Neural progenitor cell (in vitro differentiated cells): ENCODE data around the gene NAPEPLD. TPM values are rescaled to one million over a fixed set of nuclear protein-coding genes. Genes with fewer than 3 reads are reported as not detected.

Experiments
- DNase-seq: peaks from one replicate; pipeline ENCODE4 v3.0.0-alpha.2; 2016; ENCODE audit warnings: low spot score
- H2AFZ ChIP-seq: fragments of 200-600 bp; sonication (generic); replicated peaks from 2 replicates; pipeline ENCODE4 v1.6.1; 2016; ENCODE audit warnings: antibody characterized with exemption
- H3F3A ChIP-seq: fragments of 200-600 bp; sonication (generic); 2 replicates; pipeline ENCODE4 v1.6.1; 2016; ENCODE audit warnings: antibody characterized with exemption, low read depth
- H3K27ac ChIP-seq: fragments of 200-600 bp; sonication (generic); 2 replicates; pipeline ENCODE4 v1.5.1; 2016; ENCODE audit warnings: mild to moderate bottlenecking
- H3K27me3 ChIP-seq: fragments of 200-600 bp; sonication (generic); 2 replicates; pipeline ENCODE4 v1.6.1; 2016; ENCODE audit warnings: mild to moderate bottlenecking, moderate library complexity
- H3K36me3 ChIP-seq: fragments of 200-600 bp; sonication (generic); 2 replicates; pipeline ENCODE4 v1.5.1; 2016
- H3K4me1 ChIP-seq: fragments of 200-600 bp; sonication (generic); 2 replicates; pipeline ENCODE4 v1.6.1; 2016; ENCODE audit warnings: mixed run types
- H3K4me2 ChIP-seq: fragments of 200-600 bp; sonication (generic); 2 replicates; pipeline ENCODE4 v1.6.1; 2016
- H3K4me3 ChIP-seq: fragments of 200-600 bp; sonication (generic); 2 replicates; pipeline ENCODE4 v1.5.1; 2016
- H3K79me2 ChIP-seq: fragments of 200-600 bp; sonication (generic); 2 replicates; pipeline ENCODE4 v1.6.1; 2016; ENCODE audit warnings: low read depth
- H3K9ac ChIP-seq: fragments of 200-600 bp; sonication (generic); 2 replicates; pipeline ENCODE4 v1.6.1; 2016
- H3K9me3 ChIP-seq: fragments of 200-600 bp; sonication (generic); 2 replicates; pipeline ENCODE4 v1.5.1; 2016; ENCODE audit warnings: low read depth
- H4K20me1 ChIP-seq: fragments of 200-600 bp; sonication (generic); 2 replicates; pipeline ENCODE4 v1.6.1; 2016; ENCODE audit warnings: low read depth
- H3K27ac Mint-ChIP-seq: 3 replicates; pipeline ENCODE4 v1.8.0; 2021; ENCODE audit warnings: mixed read lengths
- H3K27me3 Mint-ChIP-seq: 2 replicates; pipeline ENCODE4 v1.8.0; 2022; ENCODE audit warnings: low read depth, mild to moderate bottlenecking, inconsistent platforms, moderate library complexity, mixed read lengths; ENCODE audit not compliant: insufficient read depth
- H3K36me3 Mint-ChIP-seq: 3 replicates; pipeline ENCODE4 v1.8.0; 2021; ENCODE audit warnings: mixed read lengths
- H3K4me1 Mint-ChIP-seq: 3 replicates; pipeline ENCODE4 v1.8.0; 2021; ENCODE audit warnings: mixed read lengths
- H3K4me3 Mint-ChIP-seq: 3 replicates; pipeline ENCODE4 v1.8.0; 2021; ENCODE audit warnings: mild to moderate bottlenecking, moderate library complexity, mixed read lengths
- H3K9me3 Mint-ChIP-seq: 3 replicates; pipeline ENCODE4 v1.8.0; 2020; ENCODE audit warnings: mixed read lengths
- EZH2 ChIP-seq: fragments of 200-600 bp; sonication (generic); IDR thresholded peaks from 2 replicates; pipeline ENCODE4 v1.6.1; 2017; ENCODE audit warnings: antibody characterized with exemption, mild to moderate bottlenecking, moderate library complexity
- EZH2phosphoT487 ChIP-seq: fragments of 200-600 bp; sonication (generic); IDR thresholded peaks from 2 replicates; pipeline ENCODE4 v1.6.1; 2017; ENCODE audit warnings: antibody characterized with exemption
- total RNA-seq: library from RNA; depleted of rRNA; stranded (reverse); fragments of >200 nt; gene quantifications from 2 replicates; pipeline ENCODE4 v1.2.3, GENCODE V29; 2015; ENCODE audit warnings: low replicate concordance
- TF ChIP-seq, protein P1 (sequence below): fragments of 200-600 bp; sonication (generic); IDR thresholded peaks from 2 replicates; pipeline ENCODE4 v1.5.1; 2017; ENCODE audit warnings: antibody characterized with exemption, mild to moderate bottlenecking

NAPEPLD gene
- total RNA-seq, 1 donor from 2014 or later, result 13.3 TPM

DNA sequence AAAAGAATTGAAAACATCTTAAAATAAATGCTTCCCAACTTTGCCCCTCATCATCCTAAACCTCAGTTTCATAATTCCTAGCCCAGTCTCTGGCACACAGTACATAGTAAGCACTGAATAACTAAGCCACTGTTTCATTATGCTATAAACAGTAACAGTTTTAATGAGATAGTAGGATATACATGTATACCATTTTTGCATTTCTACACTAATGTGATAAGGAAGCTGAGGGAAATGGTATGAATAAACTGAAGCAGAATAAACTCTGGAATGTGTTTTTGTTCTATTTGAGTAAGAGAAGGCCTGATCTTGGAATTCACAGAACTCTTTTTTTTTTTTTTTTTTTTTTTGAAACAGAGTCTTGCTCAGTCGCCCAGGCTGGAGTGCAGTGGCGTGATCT, 8.8 kb downstream of the NAPEPLD start:
- H4K20me1 ChIP-seq, result no peaks in the 10 kb centered on the region
- no peak overlapping the region for H3K9ac ChIP-seq
- H3K27ac ChIP-seq, result no peak overlapping the region
- Mint-ChIP-seq H3K27ac (no peak overlapping the region), H3K27me3 (no peaks in the 10 kb centered on the region), H3K9me3 (peaks cover 15% of the 10 kb centered on the region), H3K36me3 (peaks cover 17% of the 10 kb centered on the region), H3K4me1 (peaks cover 4% of the 10 kb centered on the region), H3K4me3 (no peak overlapping the region)
- no peaks in the 10 kb centered on the region for H3F3A ChIP-seq
- no peak overlapping the region for H2AFZ ChIP-seq
- TF ChIP-seq, protein P1, sequence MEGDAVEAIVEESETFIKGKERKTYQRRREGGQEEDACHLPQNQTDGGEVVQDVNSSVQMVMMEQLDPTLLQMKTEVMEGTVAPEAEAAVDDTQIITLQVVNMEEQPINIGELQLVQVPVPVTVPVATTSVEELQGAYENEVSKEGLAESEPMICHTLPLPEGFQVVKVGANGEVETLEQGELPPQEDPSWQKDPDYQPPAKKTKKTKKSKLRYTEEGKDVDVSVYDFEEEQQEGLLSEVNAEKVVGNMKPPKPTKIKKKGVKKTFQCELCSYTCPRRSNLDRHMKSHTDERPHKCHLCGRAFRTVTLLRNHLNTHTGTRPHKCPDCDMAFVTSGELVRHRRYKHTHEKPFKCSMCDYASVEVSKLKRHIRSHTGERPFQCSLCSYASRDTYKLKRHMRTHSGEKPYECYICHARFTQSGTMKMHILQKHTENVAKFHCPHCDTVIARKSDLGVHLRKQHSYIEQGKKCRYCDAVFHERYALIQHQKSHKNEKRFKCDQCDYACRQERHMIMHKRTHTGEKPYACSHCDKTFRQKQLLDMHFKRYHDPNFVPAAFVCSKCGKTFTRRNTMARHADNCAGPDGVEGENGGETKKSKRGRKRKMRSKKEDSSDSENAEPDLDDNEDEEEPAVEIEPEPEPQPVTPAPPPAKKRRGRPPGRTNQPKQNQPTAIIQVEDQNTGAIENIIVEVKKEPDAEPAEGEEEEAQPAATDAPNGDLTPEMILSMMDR, result no peak
- TF ChIP-seq EZH2phosphoT487, result no peak
- H3K27me3 ChIP-seq, result no peaks in the 10 kb centered on the region
- no peaks in the 10 kb centered on the region for H3K36me3 ChIP-seq
- DNase-seq, result no peak
- no peaks in the 10 kb centered on the region for H3K9me3 ChIP-seq
- H3K79me2 ChIP-seq, result peaks cover 24% of the 10 kb centered on the region
- peaks cover 3% of the 10 kb centered on the region for H3K4me1 ChIP-seq
- no peak overlapping the region for H3K4me3 ChIP-seq
- H3K4me2 ChIP-seq, result no peak overlapping the region

DNA sequence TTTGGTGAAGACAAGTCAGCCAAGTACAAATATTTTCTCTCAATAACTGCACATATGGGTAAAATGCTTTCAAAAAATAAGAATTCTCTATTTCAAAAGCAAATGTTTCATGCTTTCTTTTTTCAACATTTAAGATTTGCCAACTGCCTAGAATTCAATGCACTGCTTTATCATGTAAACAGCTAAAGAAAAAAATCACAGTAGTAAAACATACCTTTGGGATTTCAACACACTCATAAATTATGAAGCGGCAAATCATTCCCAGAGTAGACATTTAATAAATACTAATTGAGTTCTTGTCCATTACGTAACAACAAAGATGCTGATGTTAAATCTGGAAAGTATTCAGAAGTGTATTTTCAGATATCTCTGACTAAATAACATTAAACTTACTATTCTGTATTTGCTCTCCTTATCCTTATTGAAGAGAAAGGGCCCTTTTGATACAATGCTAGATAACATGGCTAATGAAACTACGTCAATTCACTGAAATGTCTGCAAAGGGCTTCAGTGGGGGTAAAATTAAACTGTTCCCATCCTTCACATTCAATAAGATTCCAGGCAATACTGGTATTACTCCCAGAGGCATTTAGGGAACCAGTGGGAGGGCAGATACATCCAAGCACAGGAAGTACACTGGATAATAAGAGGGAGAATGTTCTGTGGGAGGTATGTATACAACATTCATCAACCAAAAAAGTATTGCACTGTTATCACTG, 13.9 kb downstream of the NAPEPLD start:
- Mint-ChIP-seq H3K36me3 (no peaks in the 10 kb centered on the region), H3K4me1 (peaks cover 9% of the 10 kb centered on the region), H3K9me3 (no peaks in the 10 kb centered on the region), H3K27ac (no peak overlapping the region), H3K4me3 (no peak overlapping the region), H3K27me3 (no peaks in the 10 kb centered on the region)
- Histone ChIP-seq H3K9me3 (no peaks in the 10 kb centered on the region), H3K4me1 (no peaks in the 10 kb centered on the region), H3K4me2 (no peak overlapping the region), H3K27me3 (no peaks in the 10 kb centered on the region), H3K36me3 (no peaks in the 10 kb centered on the region), H3F3A (no peaks in the 10 kb centered on the region), H3K79me2 (peaks cover 3% of the 10 kb centered on the region), H2AFZ (no peak overlapping the region), H3K9ac (no peak overlapping the region), H3K4me3 (no peak overlapping the region), H4K20me1 (peaks cover 3% of the 10 kb centered on the region), H3K27ac (no peak overlapping the region)
- no peak for DNase-seq
- TF ChIP-seq, protein P1, result no peak
- TF ChIP-seq EZH2 (no peak), EZH2phosphoT487 (no peak)

DNA sequence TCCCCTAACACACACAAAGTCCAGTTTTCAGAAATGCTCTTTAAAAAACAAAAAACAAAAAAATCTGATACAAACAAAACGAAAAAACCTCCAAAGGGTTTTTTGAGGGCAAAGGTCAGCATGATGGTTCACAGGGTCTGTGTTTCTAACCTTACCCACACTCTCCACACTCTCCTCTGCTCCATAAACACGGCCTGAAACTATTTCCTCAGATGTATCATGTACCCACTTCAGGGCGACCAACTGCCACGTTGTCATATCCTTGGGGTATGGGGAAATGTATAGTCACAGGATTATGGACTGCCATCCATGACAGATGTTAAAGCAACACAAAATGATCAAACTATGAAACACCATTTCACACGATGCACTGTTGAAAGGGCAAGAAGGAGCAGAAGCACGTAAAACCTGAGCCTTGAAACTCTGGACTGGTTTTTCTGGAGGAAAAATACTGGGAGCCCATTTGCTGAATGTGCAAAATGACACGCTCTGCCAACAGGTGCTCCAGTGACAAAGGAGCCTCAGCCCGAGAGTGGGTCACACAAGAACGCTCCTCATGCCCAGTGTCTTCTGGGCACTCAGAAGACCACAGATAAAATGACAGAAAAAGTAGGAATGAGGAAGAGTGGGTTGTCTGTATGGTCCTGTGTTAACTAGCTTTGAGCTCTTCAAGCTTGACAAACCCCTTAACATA, 15.8 kb downstream of the NAPEPLD start:
- H3K27ac Mint-ChIP-seq, result no peak overlapping the region

More for the DNA sequence above, 15.8 kb downstream of the NAPEPLD start:
- Histone ChIP-seq H3K4me3 (no peak overlapping the region), H3K9me3 (no peaks in the 10 kb centered on the region), H3K27me3 (no peaks in the 10 kb centered on the region), H3K4me1 (no peaks in the 10 kb centered on the region), H3K36me3 (no peaks in the 10 kb centered on the region), H2AFZ (no peak overlapping the region), H3K27ac (no peak overlapping the region), H3F3A (no peaks in the 10 kb centered on the region), H4K20me1 (peaks cover 3% of the 10 kb centered on the region), H3K4me2 (no peak overlapping the region), H3K9ac (no peak overlapping the region), H3K79me2 (peaks cover 3% of the 10 kb centered on the region)
- no peak overlapping the region for H3K4me3 Mint-ChIP-seq
- peaks cover 9% of the 10 kb centered on the region for H3K4me1 Mint-ChIP-seq
- TF ChIP-seq, protein P1, result no peak
- TF ChIP-seq EZH2phosphoT487, result no peak
- no peak for TF ChIP-seq EZH2
- H3K36me3 Mint-ChIP-seq, result peaks cover 5% of the 10 kb centered on the region
- H3K9me3 Mint-ChIP-seq, result no peaks in the 10 kb centered on the region
- no peaks in the 10 kb centered on the region for H3K27me3 Mint-ChIP-seq
- no peak for DNase-seq
